Activated CD8-positive, alpha-beta T cell treated with anti-CD3 and anti-CD28 coated beads for 36 hours (primary cell): Measurements from ENCODE around the gene TRIP13. TPM values are rescaled to one million over a fixed set of nuclear protein-coding genes. Genes with fewer than 3 reads are reported as not detected.
"Not testable (repeated sequence)": the region's sequence is repeated elsewhere in the genome, so short reads cannot be mapped to it uniquely, and the experiment has no call there.

Source experiments
- ATAC-seq: fragments of 200-7000 bp; cut with Tn5 transposase; one replicate; pipeline ENCODE4 v1.10.0; 2021; ENCODE audit warnings: mild to moderate bottlenecking, moderate library complexity
- CTCF ChIA-PET: fragments of 350-600 bp; sonication (Branson Sonifier 250); formaldehyde crosslinking; loops from one replicate; lab custom pipeline; 2021; ENCODE audit warnings: antibody characterized with exemption; lab: Charles Lee
- POLR2A ChIA-PET: fragments of 350-600 bp; sonication (Branson Sonifier 250); formaldehyde crosslinking; loops from one replicate; lab custom pipeline; 2021; ENCODE audit warnings: antibody characterized with exemption; lab: Charles Lee
- DNase-seq: peaks from one replicate; pipeline ENCODE4 v3.0.0-alpha.2; 2020
- H3K27ac Mint-ChIP-seq: one replicate; pipeline ENCODE4 v1.8.0; 2021; ENCODE audit warnings: mild to moderate bottlenecking, mixed read lengths
- H3K27me3 Mint-ChIP-seq: one replicate; pipeline ENCODE4 v1.8.0; 2021; ENCODE audit warnings: mixed read lengths
- H3K36me3 Mint-ChIP-seq: one replicate; pipeline ENCODE4 v1.8.0; 2021; ENCODE audit warnings: low read depth, mixed read lengths
- H3K4me1 Mint-ChIP-seq: one replicate; pipeline ENCODE4 v1.8.0; 2021; ENCODE audit warnings: low read depth, mixed read lengths
- H3K4me3 Mint-ChIP-seq: one replicate; pipeline ENCODE4 v1.8.0; 2021; ENCODE audit warnings: mild to moderate bottlenecking, moderate library complexity, mixed read lengths
- H3K9me3 Mint-ChIP-seq: one replicate; pipeline ENCODE4 v1.8.0; 2021; ENCODE audit warnings: mixed read lengths
- CTCF ChIP-seq: fragments of 200-600 bp; IDR thresholded peaks from one replicate; pipeline ENCODE4 v1.8.0; 2022; ENCODE audit warnings: antibody characterized with exemption, mild to moderate bottlenecking
- intact Hi-C: fragments of 100-400 bp; cut with micrococcal nuclease; formaldehyde crosslinking; loops from one replicate; pipeline ENCODE4 v1.10.0; 2022
- total RNA-seq, 2 experiments: library from RNA; stranded (reverse); gene quantifications; one replicate each; pipeline ENCODE4 v1.2.3, GENCODE V29; 2021

Gene TRIP13
- total RNA-seq, 2 experiments from 2014 or later, result 31.0 to 36.9 TPM

- peaks cover 28% of the 10 kb centered on the region for H3K27me3 Mint-ChIP-seq
Measured at GRCh38 chr5:923281-923873, 30.7 kb downstream of the TRIP13 start.

GRCh38 chr5:926417-927171, 33.9 kb downstream of the TRIP13 start:
- POLR2A ChIA-PET, result no interaction called here
- intact Hi-C loops, result no loop called here
- CTCF ChIA-PET, result interaction anchor here (1.1 to 8.9 kb wide), 3 partner anchors 11 to 83 kb away, joined by 3 to 105 read pairs (median 4); partner anchors contain the start of gene NKD2
- no peak for TF ChIP-seq CTCF
- DNase-seq (peak; percentile 42), ATAC-seq (peak; percentile 75)
- H3K4me3 Mint-ChIP-seq, result no peak overlapping the region
- H3K9me3 Mint-ChIP-seq, result no peaks in the 10 kb centered on the region
- peaks cover 34% of the 10 kb centered on the region for H3K27me3 Mint-ChIP-seq
- no peaks in the 10 kb centered on the region for H3K36me3 Mint-ChIP-seq
- H3K27ac Mint-ChIP-seq, result no peak overlapping the region
- peaks cover 8% of the 10 kb centered on the region for H3K4me1 Mint-ChIP-seq

More at GRCh38 chr5:923281-923873, 30.7 kb downstream of the TRIP13 start:
- Mint-ChIP-seq H3K27ac (no peak overlapping the region), H3K9me3 (no peaks in the 10 kb centered on the region), H3K4me3 (no peak overlapping the region), H3K4me1 (peaks cover 8% of the 10 kb centered on the region), H3K36me3 (peaks cover 7% of the 10 kb centered on the region)
- CTCF ChIA-PET, result interaction anchor here (0.7 to 8.9 kb wide), 51 partner anchors 10 to 720 kb away, joined by 3 to 105 read pairs (median 4); partner anchors contain the start of genes NKD2 and TRIP13
- ATAC-seq (peak; percentile 91), DNase-seq (peak; percentile 85)
- peak; percentile 92 for TF ChIP-seq CTCF
- POLR2A ChIA-PET, result interaction anchor here (0.6 to 0.8 kb wide), 2 partner anchors 250 to 476 kb away, joined by 3 read pairs; no protein-coding TSS in a partner anchor
- intact Hi-C loops, result loop anchor here (5.0 kb wide), 2 partner anchors 89 to 219 kb away; no protein-coding TSS in a partner anchor

GRCh38 chr5:927172-928015, 34.7 kb downstream of the TRIP13 start:
- Mint-ChIP-seq H3K27me3 (peaks cover 34% of the 10 kb centered on the region), H3K27ac (no peak overlapping the region), H3K36me3 (no peaks in the 10 kb centered on the region), H3K4me1 (peaks cover 8% of the 10 kb centered on the region), H3K9me3 (no peaks in the 10 kb centered on the region), H3K4me3 (no peak overlapping the region)
- POLR2A ChIA-PET, result no interaction called here
- no peak for ATAC-seq
- CTCF ChIA-PET, result interaction anchor here (1.5 to 8.9 kb wide), 2 partner anchors 10 to 82 kb away, joined by 4 to 105 read pairs; partner anchors contain the start of gene NKD2
- no peak for TF ChIP-seq CTCF
- intact Hi-C loops, result no loop called here
- DNase-seq, result no peak

GRCh38 chr5:929182-929581, 36.5 kb downstream of the TRIP13 start:
- DNase-seq, ATAC-seq, H3K27ac Mint-ChIP-seq, POLR2A ChIA-PET, intact Hi-C loops, H3K4me3 Mint-ChIP-seq, H3K36me3 Mint-ChIP-seq, H3K9me3 Mint-ChIP-seq: not testable (repeated sequence)
- H3K4me1 Mint-ChIP-seq, result peaks cover 14% of the 10 kb centered on the region
- peaks cover 34% of the 10 kb centered on the region for H3K27me3 Mint-ChIP-seq
- CTCF ChIA-PET, result interaction anchor here (1.6 kb wide), 1 partner anchor 82 kb away, joined by 5 read pairs; no protein-coding TSS in a partner anchor

GRCh38 chr5:929596-929995, 36.9 kb downstream of the TRIP13 start:
- Mint-ChIP-seq H3K4me3 (no peak overlapping the region), H3K27ac (no peak overlapping the region), H3K9me3 (no peaks in the 10 kb centered on the region), H3K4me1 (peaks cover 14% of the 10 kb centered on the region), H3K36me3 (no peaks in the 10 kb centered on the region), H3K27me3 (peaks cover 34% of the 10 kb centered on the region)
- TF ChIP-seq CTCF, result no peak
- ChIA-PET CTCF (interaction anchor here (1.6 kb wide), 1 partner anchor 81 kb away, joined by 5 read pairs; no protein-coding TSS in a partner anchor), POLR2A (no interaction called here)
- intact Hi-C loops, result no loop called here
- no peak for DNase-seq
- ATAC-seq, result no peak
